GM18909 (cell line): ENCODE data around the gene HMOX2.
A peak's percentile ranks its signal among the peaks of the same experiment; 100 is the strongest.

Source experiments
- ATAC-seq: cut with Tn5 transposase; IDR thresholded peaks from one replicate; pipeline ENCODE4 v1.9.1; 2021; ENCODE audit warnings: mild to moderate bottlenecking; ENCODE audit not compliant: unreplicated experiment, poor library complexity

The HMOX2 gene

DNA sequence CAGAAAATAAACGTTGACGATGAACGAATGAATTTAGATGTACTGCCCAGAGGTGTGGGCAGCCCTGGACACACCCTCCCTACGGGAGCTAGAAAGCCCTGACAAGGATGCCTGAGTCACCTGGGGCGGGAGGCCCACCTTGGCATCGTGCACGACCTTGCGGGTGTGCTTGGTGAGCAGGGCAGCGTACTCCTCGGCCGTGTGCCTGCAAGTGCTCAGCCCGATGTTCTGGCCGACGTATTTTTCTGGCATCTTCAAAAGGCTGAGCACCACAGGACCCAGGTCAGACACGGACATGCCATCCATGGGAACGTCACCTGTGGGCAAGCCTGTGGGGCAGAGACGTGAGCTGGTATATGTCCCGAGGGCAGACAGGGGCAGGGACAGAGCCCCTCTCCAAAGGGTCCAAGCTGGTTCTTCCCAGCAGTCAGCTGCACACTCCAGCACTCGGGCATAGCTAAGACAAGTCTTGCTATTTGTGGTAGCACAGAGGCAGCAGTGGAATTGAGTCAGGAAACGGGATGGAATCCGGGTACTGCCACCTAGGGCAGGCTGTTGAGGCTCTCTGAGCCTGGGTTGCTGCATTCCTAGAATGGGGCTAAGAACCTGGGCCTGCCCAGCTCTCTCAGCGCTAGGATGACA lies 12.6 kb upstream of the HMOX2 start:
- ATAC-seq, result no peak

DNA sequence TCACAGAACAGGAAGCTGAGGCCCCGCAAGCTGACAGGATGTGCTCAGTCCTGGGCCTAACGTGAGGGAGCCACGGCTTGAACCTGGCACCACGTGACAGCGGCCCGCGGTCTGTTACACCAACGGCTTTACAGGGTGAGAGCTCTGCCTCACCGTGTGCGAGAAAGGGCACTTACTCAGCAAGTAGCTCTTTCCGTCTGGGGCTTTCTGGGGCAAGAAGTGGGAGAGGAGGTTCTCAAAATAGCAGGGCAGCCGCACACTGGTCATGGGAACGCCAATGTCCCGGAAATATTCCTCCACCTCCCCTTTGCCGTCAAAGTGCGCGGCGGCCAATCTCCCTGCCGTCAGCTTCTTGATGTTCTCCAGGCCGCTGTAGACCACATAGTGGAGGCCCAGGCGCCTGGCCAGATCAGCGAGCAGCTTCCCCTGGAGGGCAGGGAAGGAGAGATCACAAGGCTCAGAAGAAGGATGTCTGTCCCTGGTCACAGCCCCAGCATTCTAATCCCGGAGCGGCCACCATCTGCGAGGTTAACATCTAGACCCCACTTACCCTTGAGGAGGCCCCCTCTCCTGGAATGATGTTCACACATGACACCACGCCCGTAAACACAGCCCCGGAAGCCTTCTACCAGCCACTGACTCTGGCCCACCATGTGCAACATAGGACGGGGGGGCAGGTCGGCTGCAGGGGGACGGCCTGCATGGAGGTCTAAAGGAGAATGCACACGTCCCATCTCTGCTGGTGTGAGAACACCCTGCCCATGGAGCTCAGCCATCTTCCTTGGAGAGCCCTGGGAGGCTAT lies 10.0 kb upstream of the HMOX2 start:
- ATAC-seq, result no peak

DNA sequence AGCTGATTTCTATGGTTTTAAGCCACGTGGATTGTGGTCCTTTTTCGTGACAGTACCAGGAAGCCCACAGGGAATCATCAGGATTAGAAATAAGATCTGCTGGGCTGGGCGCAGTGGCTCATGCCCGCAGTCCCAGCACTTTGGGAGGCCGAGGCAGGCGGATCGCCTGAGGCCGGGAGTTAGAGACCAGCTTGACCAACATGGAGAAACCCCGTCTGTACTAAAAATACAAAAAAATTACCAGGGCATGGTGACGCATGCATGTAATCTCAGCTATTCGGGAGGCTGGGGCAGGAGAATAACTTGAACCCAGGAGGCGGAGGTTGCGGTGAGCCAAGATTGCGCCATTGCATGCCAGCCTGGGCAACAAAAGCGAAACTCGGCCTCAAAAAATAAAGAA lies 8.3 kb upstream of the HMOX2 start:
- ATAC-seq, result no peak

DNA sequence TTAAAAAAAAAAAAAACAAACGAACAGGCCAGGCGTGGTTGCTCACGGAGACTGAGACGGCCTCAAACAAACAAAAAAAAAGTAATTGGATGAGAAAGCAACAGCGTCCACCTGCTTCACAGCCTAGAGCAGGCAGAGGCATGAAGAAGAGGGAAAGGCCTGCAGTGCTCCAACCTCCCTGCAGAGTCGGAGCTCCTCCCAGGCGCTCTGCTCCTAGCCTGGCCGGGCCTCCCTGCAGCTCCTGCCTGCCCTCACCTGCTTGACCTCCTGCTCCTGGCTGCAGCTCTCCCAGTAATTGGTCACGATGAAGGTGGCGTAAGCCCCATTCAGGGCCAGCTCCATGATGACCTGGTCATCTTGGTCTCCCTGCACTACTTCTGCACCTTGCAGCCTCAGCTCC lies 7.2 kb upstream of the HMOX2 start:
- ATAC-seq, result no peak

GRCh38 chr16:4471869-4472268 lies 4.3 kb upstream of the HMOX2 start:
- no peak for ATAC-seq

DNA sequence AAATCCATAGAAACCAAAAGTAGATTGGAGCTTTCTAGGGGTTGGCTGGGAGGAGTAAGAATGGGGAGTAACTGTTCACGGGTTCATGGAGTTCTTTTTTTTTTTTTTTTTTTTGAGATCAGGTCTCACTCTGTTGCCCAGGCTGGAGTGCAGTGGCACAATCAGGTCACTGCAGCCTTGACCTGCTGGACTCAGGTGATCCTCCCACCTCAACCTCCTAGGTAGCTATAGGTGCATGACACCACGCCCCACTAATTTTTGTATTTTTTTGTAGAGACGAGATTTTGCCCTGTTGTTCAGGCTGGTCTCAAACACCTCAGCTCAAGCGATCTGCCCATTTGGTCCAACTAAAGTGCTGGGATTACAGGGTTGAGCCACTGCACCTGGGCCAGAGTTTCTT lies 3.3 kb upstream of the HMOX2 start:
- ATAC-seq, result no peak

GRCh38 chr16:4474192-4474961 lies 1.8 kb upstream of the HMOX2 start, which contains the start of gene NMRAL1:
Gene NMRAL1, minus strand, starts transcription at chr16:4474625. Its CDS starts 493 bp downstream, at chr16:4474132.
- peak; percentile 56 for ATAC-seq

DNA sequence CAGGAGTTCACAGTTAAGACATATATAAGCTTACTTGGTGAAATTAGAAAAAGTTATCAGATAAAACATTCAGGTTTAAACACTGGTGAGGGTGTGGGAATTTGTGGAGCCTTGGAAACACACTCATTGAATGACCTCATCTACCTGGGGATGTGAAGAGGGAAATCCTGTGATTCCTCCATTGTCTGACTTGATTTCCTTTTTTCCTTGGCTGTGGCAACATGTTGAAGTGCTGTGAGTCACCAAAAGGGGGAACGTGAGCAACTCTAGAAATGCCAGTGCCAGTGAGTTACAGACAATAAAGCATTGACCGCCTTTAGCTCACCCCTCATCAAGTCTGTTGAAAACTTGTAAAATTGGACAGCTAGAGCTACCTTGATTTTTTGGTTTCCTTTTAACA lies 1.8 kb downstream of the HMOX2 start:
- no peak for ATAC-seq

GRCh38 chr16:4481526-4481925 lies 5.3 kb downstream of the HMOX2 start:
- ATAC-seq, result no peak

DNA sequence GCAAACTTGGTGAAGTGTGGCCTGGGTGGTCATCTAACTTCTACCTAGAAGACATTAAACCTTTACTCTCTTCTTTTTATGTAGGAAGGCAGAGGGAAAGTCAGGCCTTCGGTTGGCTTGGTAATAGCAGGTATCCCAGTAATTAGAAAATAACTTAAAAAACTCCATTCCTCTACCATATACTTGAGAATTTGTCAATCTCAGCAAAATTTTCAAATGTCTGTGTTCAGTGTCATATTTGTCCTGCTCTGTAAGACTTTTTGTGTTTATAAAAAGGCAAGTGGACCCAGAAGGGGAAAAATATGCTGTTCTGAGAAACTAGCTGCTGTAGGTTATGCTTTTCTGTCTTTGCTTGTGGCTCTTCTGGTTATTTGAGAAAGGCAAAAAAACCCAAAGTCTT lies 5.8 kb downstream of the HMOX2 start:
- no peak for ATAC-seq

DNA sequence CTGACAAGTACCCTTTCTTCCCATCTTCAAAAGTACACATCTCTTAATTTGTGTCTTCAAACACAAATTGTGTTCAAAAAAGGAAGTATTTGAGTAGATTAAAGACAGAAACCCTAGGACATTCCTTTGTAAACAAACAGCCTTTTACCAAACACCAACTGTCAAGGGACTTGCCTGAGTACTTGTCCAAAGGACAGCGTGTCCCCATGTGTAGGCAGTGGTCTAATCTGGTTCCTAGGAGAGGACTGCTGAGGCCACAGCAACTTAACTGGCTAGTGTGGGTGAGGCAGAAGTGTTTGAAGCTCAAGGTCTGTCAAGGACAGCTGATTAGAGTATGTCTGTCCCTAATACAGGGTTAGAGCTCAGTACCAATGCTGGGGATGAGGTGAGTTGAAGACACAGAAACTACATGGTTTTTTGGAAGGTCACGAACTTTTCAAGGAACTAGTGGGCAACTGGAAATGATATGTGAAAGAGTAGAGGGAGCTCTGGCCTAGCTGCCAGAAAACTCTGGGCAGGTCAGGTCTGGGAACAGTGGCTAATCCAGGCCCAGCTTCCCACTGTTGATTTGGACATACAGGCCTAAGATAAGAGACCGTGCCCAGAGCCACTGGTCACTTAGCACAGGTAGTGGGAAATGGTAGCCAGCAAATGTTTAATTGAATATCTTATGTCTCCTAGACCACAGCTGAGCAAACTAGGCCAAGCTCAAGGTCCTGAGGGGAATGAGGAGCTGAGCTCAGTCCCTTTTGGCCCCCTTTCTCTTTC lies 10.1 kb downstream of the HMOX2 start:
- no peak for ATAC-seq

DNA sequence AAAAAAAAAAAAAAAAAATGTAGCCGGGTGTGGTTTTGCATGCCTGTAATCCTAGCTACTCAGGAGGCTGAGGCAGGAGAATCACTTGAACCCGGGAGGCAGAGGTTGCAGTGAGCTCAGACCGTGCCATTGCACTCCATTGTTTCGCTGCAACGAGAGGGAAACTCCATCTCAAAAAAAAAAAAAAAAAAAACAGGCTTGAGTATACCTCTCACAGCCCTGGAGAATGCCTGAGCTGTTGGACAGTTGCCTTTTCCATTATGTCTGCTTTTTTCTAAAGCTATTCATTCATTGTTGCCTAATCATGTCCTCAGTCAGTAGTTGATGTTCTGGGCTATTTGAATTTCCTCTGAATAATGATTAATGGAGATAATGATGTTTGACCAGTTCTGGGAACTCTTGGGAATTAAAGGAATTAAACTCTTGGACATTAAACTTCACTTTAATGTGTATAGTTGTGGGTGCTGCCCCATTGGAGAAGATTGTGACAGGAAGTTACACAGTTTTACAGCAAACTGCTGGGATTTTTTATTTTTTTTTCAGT lies 11.8 kb downstream of the HMOX2 start:
- no peak for ATAC-seq

DNA sequence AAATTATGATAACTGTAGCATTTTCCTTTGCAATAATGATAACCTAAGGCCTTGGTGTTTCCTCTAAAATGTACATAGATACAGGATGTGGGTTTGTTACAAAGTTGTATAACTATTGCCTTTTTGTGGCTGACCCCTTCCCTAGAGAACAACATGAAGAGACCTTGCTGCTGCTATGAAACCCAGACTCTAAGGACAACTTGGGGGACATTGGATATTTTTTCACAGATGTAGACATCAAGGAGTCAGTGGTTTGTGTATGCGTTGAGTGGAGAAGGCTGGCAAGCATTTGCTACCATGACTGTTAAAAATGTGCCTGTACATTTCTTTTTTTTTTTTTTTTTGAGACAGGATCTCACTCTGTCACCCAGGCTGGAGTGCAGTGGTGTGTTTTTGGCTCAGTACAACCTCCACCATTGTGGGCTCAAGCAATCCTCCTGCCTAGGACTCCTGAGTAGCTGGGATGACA lies 12.3 kb downstream of the HMOX2 start:
- no peak for ATAC-seq

GRCh38 chr16:4489030-4489429 lies 12.8 kb downstream of the HMOX2 start:
- no peak for ATAC-seq

DNA sequence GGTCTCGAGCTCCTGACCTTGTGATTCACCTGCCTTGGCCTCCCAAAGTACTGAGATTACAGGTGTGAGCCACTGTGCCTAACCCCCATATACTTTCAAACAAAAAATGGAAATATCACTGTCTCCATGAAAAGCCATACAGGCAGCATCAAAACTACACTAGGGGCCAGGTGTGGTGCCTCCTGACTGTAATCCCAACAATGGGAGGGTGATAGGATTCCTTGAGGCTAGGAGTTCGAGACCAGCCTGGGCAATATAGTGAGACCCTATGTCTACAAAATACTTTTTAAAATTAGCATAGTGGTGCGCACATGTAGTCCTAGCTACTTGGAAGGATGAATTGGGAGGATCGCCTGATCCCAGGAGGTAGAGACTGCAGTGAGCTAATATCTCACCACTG lies 15.7 kb downstream of the HMOX2 start:
- ATAC-seq, result no peak

DNA sequence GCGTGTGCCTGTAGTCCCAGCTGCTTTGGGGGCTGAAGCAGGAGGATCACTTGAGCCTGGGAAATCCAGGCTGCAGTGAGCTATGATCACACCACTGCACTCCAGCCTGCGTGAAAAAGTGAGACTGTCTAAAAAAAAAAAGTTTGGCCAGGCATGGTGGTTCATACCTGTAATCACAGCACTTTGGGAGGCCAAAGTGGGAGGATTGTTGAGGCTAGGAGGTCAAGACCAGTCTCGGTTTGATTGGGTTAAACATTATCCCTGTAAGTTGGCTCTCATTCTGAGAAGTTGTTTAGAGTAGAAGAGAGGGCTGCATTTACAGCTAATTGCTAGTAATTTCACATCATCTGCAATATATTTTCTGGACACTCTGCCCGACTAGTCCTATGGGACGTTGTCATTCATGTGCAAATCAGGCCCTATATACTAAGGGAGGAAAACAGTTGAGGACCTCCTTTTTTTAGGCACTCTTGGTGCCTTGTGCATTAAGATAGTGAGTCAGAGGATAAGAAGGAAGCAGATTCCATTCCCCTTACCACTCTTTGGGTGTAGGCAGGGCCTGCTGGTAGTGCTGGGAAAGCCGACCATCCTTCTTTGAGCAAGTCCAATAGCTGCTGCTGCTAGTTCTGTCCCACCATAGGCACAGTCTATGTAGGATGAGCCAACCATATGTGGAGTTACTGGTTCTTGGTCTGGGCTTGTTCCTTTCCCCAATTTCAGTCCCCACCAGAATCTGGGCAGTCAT lies 18.7 kb downstream of the HMOX2 start:
- no peak for ATAC-seq

GRCh38 chr16:4495766-4496165 lies 19.6 kb downstream of the HMOX2 start:
- no peak for ATAC-seq

- ATAC-seq, result no peak
Observed at GRCh38 chr16:4496305-4496704, 20.1 kb downstream of the HMOX2 start.

GRCh38 chr16:4498546-4499195 lies 22.5 kb downstream of the HMOX2 start:
- no peak for ATAC-seq
